Measurements from ENCODE around the gene CCDC81.

CCDC81 gene

GRCh38 chr11:86444981-86445380 lies 70.3 kb downstream of the CCDC81 start:
- TF ChIP-seq REST (IDR thresholded peaks at IDR 0.05; ENCODE audit: insufficient read depth in 1 of 2, low read depth in 2 of 2, low read length in 2 of 2) (no peak), FOXP2 (optimal IDR thresholded peaks at IDR 0.05; ENCODE audit: borderline replicate concordance, extremely low read depth, extremely low read length, insufficient read depth) (no peak), TAF1 (IDR thresholded peaks at IDR 0.05; ENCODE audit: borderline replicate concordance, insufficient read depth, low read length) (no peak)

- no peak for TF ChIP-seq TAF1 (IDR thresholded peaks at IDR 0.05; ENCODE audit: borderline replicate concordance, insufficient read depth, low read length)
- no peak for TF ChIP-seq POLR2AphosphoS5 (IDR thresholded peaks at IDR 0.05; ENCODE audit: low read depth, low read length)
- no peak for TF ChIP-seq SIN3A (IDR thresholded peaks at IDR 0.05; ENCODE audit: borderline replicate concordance, insufficient read depth, low read length)
- TF ChIP-seq FOXP2 (optimal IDR thresholded peaks at IDR 0.05; ENCODE audit: borderline replicate concordance, extremely low read depth, extremely low read length, insufficient read depth) = no peak
- TF ChIP-seq REST (IDR thresholded peaks at IDR 0.05; ENCODE audit: insufficient read depth in 1 of 2, low read depth in 2 of 2, low read length in 2 of 2) = no peak
These were observed 71.7 kb downstream of the CCDC81 start for GRCh38 chr11:86446163-86446923.

- TF ChIP-seq REST (IDR thresholded peaks at IDR 0.05; ENCODE audit: insufficient read depth in 1 of 2, low read depth in 2 of 2, low read length in 2 of 2) = no peak
- TF ChIP-seq FOXP2 (optimal IDR thresholded peaks at IDR 0.05; ENCODE audit: borderline replicate concordance, extremely low read depth, extremely low read length, insufficient read depth) = no peak
- TF ChIP-seq POLR2AphosphoS5 (IDR thresholded peaks at IDR 0.05; ENCODE audit: low read depth, low read length) = no peak
- TF ChIP-seq SIN3A (IDR thresholded peaks at IDR 0.05; ENCODE audit: borderline replicate concordance, insufficient read depth, low read length) = no peak
- no peak for TF ChIP-seq TAF1 (IDR thresholded peaks at IDR 0.05; ENCODE audit: borderline replicate concordance, insufficient read depth, low read length)
These were observed 72.2 kb downstream of the CCDC81 start for GRCh38 chr11:86446924-86447285.

GRCh38 chr11:86447763-86448480 lies 73.2 kb downstream of the CCDC81 start:
- TF ChIP-seq SIN3A (IDR thresholded peaks at IDR 0.05; ENCODE audit: borderline replicate concordance, insufficient read depth, low read length) (no peak), REST (IDR thresholded peaks at IDR 0.05; ENCODE audit: insufficient read depth in 1 of 2, low read depth in 2 of 2, low read length in 2 of 2) (no peak), FOXP2 (optimal IDR thresholded peaks at IDR 0.05; ENCODE audit: borderline replicate concordance, extremely low read depth, extremely low read length, insufficient read depth) (no peak), TAF1 (IDR thresholded peaks at IDR 0.05; ENCODE audit: borderline replicate concordance, insufficient read depth, low read length) (no peak), POLR2AphosphoS5 (IDR thresholded peaks at IDR 0.05; ENCODE audit: low read depth, low read length) (no peak)
